Activated T-cell treated with anti-CD3 and anti-CD28 coated beads, Interleukin-2, amount 50 U/mL, for 4 hours (primary cell): ENCODE results near the gene H2BW2. TPM values are rescaled to one million over a fixed set of nuclear protein-coding genes. Genes with fewer than 3 reads are reported as not detected.
"Not testable (repeated sequence)": the region's sequence is repeated elsewhere in the genome, so short reads cannot be mapped to it uniquely, and the experiment has no call there.

ENCODE experiments used
- ATAC-seq, 2 donors: fragments of 200-7000 bp; cut with Tn5 transposase; one replicate each; pipeline ENCODE4 v1.10.0; 2021
- DNase-seq: peaks from one replicate; pipeline ENCODE4 v3.0.0-alpha.2; 2020
- H3K27me3 Mint-ChIP-seq: one replicate; pipeline ENCODE4 v1.8.0; 2021; ENCODE audit warnings: low read depth, mixed read lengths
- H3K36me3 Mint-ChIP-seq: one replicate; pipeline ENCODE4 v1.8.0; 2022; ENCODE audit warnings: mixed read lengths; ENCODE audit not compliant: insufficient read depth
- H3K4me1 Mint-ChIP-seq: one replicate; pipeline ENCODE4 v1.8.0; 2021; ENCODE audit warnings: low read depth, mixed read lengths
- H3K4me3 Mint-ChIP-seq: one replicate; pipeline ENCODE4 v1.8.0; 2021; ENCODE audit warnings: mild to moderate bottlenecking, moderate library complexity, mixed read lengths
- H3K9me3 Mint-ChIP-seq: one replicate; pipeline ENCODE4 v1.8.0; 2021; ENCODE audit warnings: mixed read lengths
- total RNA-seq, 3 donors: library from RNA; stranded (reverse); gene quantifications; one replicate each; pipeline ENCODE4 v1.2.1, GENCODE V29; 2021

Gene H2BW2
- not detected for total RNA-seq

GRCh38 chrX:104039689-104040505 lies at the start of gene H2BW2:
H2BW2 (plus strand) TSS chrX:104039956; CDS start chrX:104039995, 39 bp downstream.
- Mint-ChIP-seq H3K27me3 (peaks cover 22% of the 10 kb centered on the region), H3K4me3 (no peak within 1 kb of the TSS), H3K4me1 (no peaks in the 10 kb centered on the region), H3K36me3 (no peaks in the 10 kb centered on the region), H3K9me3 (no peaks in the 10 kb centered on the region)
- ATAC-seq (no peak), DNase-seq (no peak)

- Mint-ChIP-seq H3K9me3 (no peaks in the 10 kb centered on the region), H3K27me3 (no peaks in the 10 kb centered on the region), H3K4me3 (no peak overlapping the region), H3K36me3 (no peaks in the 10 kb centered on the region), H3K4me1 (no peaks in the 10 kb centered on the region)
- DNase-seq (no peak), ATAC-seq (no peak)
Measured at GRCh38 chrX:103999234-103999633, 40.5 kb upstream of the H2BW2 start.

GRCh38 chrX:104008831-104009230 lies 30.9 kb upstream of the H2BW2 start:
- Mint-ChIP-seq H3K9me3 (no peaks in the 10 kb centered on the region), H3K4me1 (no peaks in the 10 kb centered on the region), H3K36me3 (no peaks in the 10 kb centered on the region), H3K4me3 (no peak overlapping the region), H3K27me3 (peaks cover 2% of the 10 kb centered on the region)
- ATAC-seq: no peak
- DNase-seq: no peak

GRCh38 chrX:104013158-104013557 lies 26.6 kb upstream of the H2BW2 start:
- DNase-seq (no peak), ATAC-seq (no peak)
- Mint-ChIP-seq H3K27me3 (no peaks in the 10 kb centered on the region), H3K9me3 (no peaks in the 10 kb centered on the region), H3K4me1 (no peaks in the 10 kb centered on the region), H3K4me3 (no peak overlapping the region), H3K36me3 (no peaks in the 10 kb centered on the region)

- H3K36me3 Mint-ChIP-seq: no peaks in the 10 kb centered on the region
- ATAC-seq (no peak), DNase-seq (no peak)
- H3K4me1 Mint-ChIP-seq: no peaks in the 10 kb centered on the region
- H3K27me3 Mint-ChIP-seq: no peaks in the 10 kb centered on the region
- H3K9me3 Mint-ChIP-seq: no peaks in the 10 kb centered on the region
- no peak within 1 kb of the TSS for H3K4me3 Mint-ChIP-seq
Measured at GRCh38 chrX:104013606-104014005, 26.1 kb upstream of the H2BW2 start, which contains the start of gene H2BW1. H2BW1 (minus strand) TSS chrX:104013708; CDS start chrX:104013576, 132 bp downstream.

- not testable (repeated sequence) for H3K36me3 Mint-ChIP-seq, H3K27me3 Mint-ChIP-seq, H3K4me3 Mint-ChIP-seq, ATAC-seq, DNase-seq, H3K4me1 Mint-ChIP-seq, H3K9me3 Mint-ChIP-seq
Measured at GRCh38 chrX:104015576-104015975, 24.2 kb upstream of the H2BW2 start.

- Mint-ChIP-seq H3K36me3 (no peaks in the 10 kb centered on the region), H3K4me1 (no peaks in the 10 kb centered on the region), H3K27me3 (peaks cover 7% of the 10 kb centered on the region), H3K9me3 (no peaks in the 10 kb centered on the region), H3K4me3 (no peak overlapping the region)
- no peak for ATAC-seq
- no peak for DNase-seq
Measured at GRCh38 chrX:104018126-104018525, 21.6 kb upstream of the H2BW2 start.

GRCh38 chrX:104041003-104041402 lies 1.2 kb downstream of the H2BW2 start:
- ATAC-seq (no peak), DNase-seq (no peak)
- Mint-ChIP-seq H3K4me3 (no peak overlapping the region), H3K9me3 (no peaks in the 10 kb centered on the region), H3K4me1 (no peaks in the 10 kb centered on the region), H3K36me3 (no peaks in the 10 kb centered on the region), H3K27me3 (peaks cover 20% of the 10 kb centered on the region)

- Mint-ChIP-seq H3K4me1 (no peaks in the 10 kb centered on the region), H3K9me3 (no peaks in the 10 kb centered on the region), H3K27me3 (peaks cover 14% of the 10 kb centered on the region), H3K36me3 (no peaks in the 10 kb centered on the region), H3K4me3 (no peak overlapping the region)
- DNase-seq (no peak), ATAC-seq (no peak)
Measured at GRCh38 chrX:104045642-104046041, 5.9 kb downstream of the H2BW2 start.

- DNase-seq: no peak
- peaks cover 12% of the 10 kb centered on the region for H3K27me3 Mint-ChIP-seq
Measured at GRCh38 chrX:104047171-104047570, 7.4 kb downstream of the H2BW2 start.

GRCh38 chrX:104054956-104055355 lies 15.2 kb downstream of the H2BW2 start:
- H3K36me3 Mint-ChIP-seq, H3K4me1 Mint-ChIP-seq, H3K27me3 Mint-ChIP-seq, DNase-seq, H3K9me3 Mint-ChIP-seq, ATAC-seq, H3K4me3 Mint-ChIP-seq: not testable (repeated sequence)

More at GRCh38 chrX:104047171-104047570, 7.4 kb downstream of the H2BW2 start:
- Mint-ChIP-seq H3K9me3 (no peaks in the 10 kb centered on the region), H3K4me3 (no peak overlapping the region), H3K4me1 (no peaks in the 10 kb centered on the region), H3K36me3 (no peaks in the 10 kb centered on the region)
- no peak for ATAC-seq

GRCh38 chrX:104062636-104063035 lies 22.9 kb downstream of the H2BW2 start:
- not testable (repeated sequence) for H3K27me3 Mint-ChIP-seq, DNase-seq, ATAC-seq, H3K36me3 Mint-ChIP-seq, H3K4me1 Mint-ChIP-seq, H3K9me3 Mint-ChIP-seq, H3K4me3 Mint-ChIP-seq

- not testable (repeated sequence) for H3K27me3 Mint-ChIP-seq, H3K36me3 Mint-ChIP-seq, H3K9me3 Mint-ChIP-seq, DNase-seq, H3K4me3 Mint-ChIP-seq, H3K4me1 Mint-ChIP-seq
- ATAC-seq: peak; percentile 99
Measured at GRCh38 chrX:104075778-104076445, 36.2 kb downstream of the H2BW2 start, which contains the start of gene TMSB15C. TMSB15C (minus strand) TSS chrX:104076236.

- H3K4me1 Mint-ChIP-seq, H3K36me3 Mint-ChIP-seq, DNase-seq, H3K27me3 Mint-ChIP-seq, H3K9me3 Mint-ChIP-seq, H3K4me3 Mint-ChIP-seq, ATAC-seq: not testable (repeated sequence)
Measured at GRCh38 chrX:104077854-104078253, 38.1 kb downstream of the H2BW2 start.

GRCh38 chrX:104084063-104084462 lies 44.3 kb downstream of the H2BW2 start:
- no peak for ATAC-seq
- no peak for DNase-seq
- H3K4me1 Mint-ChIP-seq: no peaks in the 10 kb centered on the region

More at GRCh38 chrX:104084063-104084462, 44.3 kb downstream of the H2BW2 start:
- H3K4me3 Mint-ChIP-seq: no peak overlapping the region
- peaks cover 3% of the 10 kb centered on the region for H3K27me3 Mint-ChIP-seq
- no peaks in the 10 kb centered on the region for H3K36me3 Mint-ChIP-seq
- H3K9me3 Mint-ChIP-seq: no peaks in the 10 kb centered on the region
